GM23248 (cell line): ENCODE results near the gene WWC1. TPM values are rescaled to one million over a fixed set of nuclear protein-coding genes. Genes with fewer than 3 reads are reported as not detected.

Experiments used
- DNase-seq: peaks from one replicate; pipeline ENCODE4 v3.0.0-alpha.2; 2015
- H2AFZ ChIP-seq: fragments of 200-600 bp; sonication (generic); 2 replicates; pipeline ENCODE4 v1.6.1; 2016; ENCODE audit warnings: antibody characterized with exemption
- H3F3A ChIP-seq: fragments of 200-600 bp; sonication (generic); 2 replicates; pipeline ENCODE4 v1.6.1; 2016; ENCODE audit warnings: mild to moderate bottlenecking, antibody characterized with exemption, mixed run types; ENCODE audit not compliant: insufficient read depth
- H3K27ac ChIP-seq: fragments of 200-600 bp; sonication (generic); 2 replicates; pipeline ENCODE4 v1.5.1; 2016; ENCODE audit warnings: mild to moderate bottlenecking
- H3K27me3 ChIP-seq: fragments of 200-600 bp; sonication (generic); replicated peaks from 2 replicates; pipeline ENCODE4 v1.6.1; 2016; ENCODE audit warnings: mild to moderate bottlenecking; ENCODE audit not compliant: insufficient read depth
- H3K36me3 ChIP-seq: fragments of 200-600 bp; sonication (generic); 2 replicates; pipeline ENCODE4 v1.6.1; 2016; ENCODE audit warnings: low read depth, mild to moderate bottlenecking
- H3K4me1 ChIP-seq: fragments of 200-600 bp; sonication (generic); 2 replicates; pipeline ENCODE4 v1.6.1; 2016; ENCODE audit warnings: mild to moderate bottlenecking; ENCODE audit not compliant: insufficient read depth
- H3K4me2 ChIP-seq: fragments of 200-600 bp; sonication (generic); one replicate; pipeline ENCODE4 v1.6.1; 2016; ENCODE audit warnings: mild to moderate bottlenecking; ENCODE audit not compliant: unreplicated experiment
- H3K4me3 ChIP-seq: fragments of 200-600 bp; sonication (generic); 2 replicates; pipeline ENCODE4 v1.5.1; 2016; ENCODE audit warnings: mild to moderate bottlenecking
- H3K79me2 ChIP-seq: fragments of 200-600 bp; sonication (generic); 2 replicates; pipeline ENCODE4 v1.6.1; 2016; ENCODE audit warnings: mild to moderate bottlenecking; ENCODE audit not compliant: insufficient read depth
- H3K9ac ChIP-seq: fragments of 200-600 bp; sonication (generic); 2 replicates; pipeline ENCODE4 v1.6.1; 2016; ENCODE audit warnings: mild to moderate bottlenecking
- H3K9me2 ChIP-seq: fragments of 200-600 bp; sonication (generic); 2 replicates; pipeline ENCODE4 v1.6.1; 2016; ENCODE audit warnings: mixed run types, mild to moderate bottlenecking, moderate library complexity; ENCODE audit not compliant: insufficient read depth
- H3K9me3 ChIP-seq: fragments of 200-600 bp; sonication (generic); one replicate; pipeline ENCODE4 v1.6.1; 2017; ENCODE audit warnings: low read depth
- H4K20me1 ChIP-seq: fragments of 200-600 bp; sonication (generic); 2 replicates; pipeline ENCODE4 v1.6.0; 2016; ENCODE audit not compliant: insufficient read depth
- EZH2 ChIP-seq: fragments of 200-600 bp; sonication (generic); IDR thresholded peaks from 2 replicates; pipeline ENCODE4 v1.6.1; 2018; ENCODE audit warnings: antibody characterized with exemption, mild to moderate bottlenecking; ENCODE audit not compliant: insufficient read depth, poor library complexity, severe bottlenecking
- EZH2phosphoT487 ChIP-seq: fragments of 200-600 bp; sonication (generic); IDR thresholded peaks from 2 replicates; pipeline ENCODE4 v1.6.1; 2018; ENCODE audit warnings: antibody characterized with exemption, moderate library complexity, mild to moderate bottlenecking, low read depth; ENCODE audit not compliant: insufficient read depth
- WGBS, 2 experiments: methylation state at CpG; one replicate each; pipeline ENCODE4 v1.1.6; 2015 to 2017; ENCODE audit warnings: low lambda C conversion rate in 2 of 2, low coverage in 1 of 2; ENCODE audit errors: missing lambda C conversion rate in 2 of 2; 5-methylcytosine and 5-hydroxymethylcytosine counted together
- in situ Hi-C: fragments of 300-500 bp; cut with MboI; formaldehyde crosslinking; loops from 2 replicates; pipeline ENCODE4 v1.15.0; 2020
- polyA plus RNA-seq: library from polyadenylated mRNA; unstranded; fragments of >200 nt; fragmentation: Nextera tagmentation; extraction: Ambion mirVana; gene quantifications from 2 replicates; pipeline ENCODE4 v1.2.1, GENCODE V29; 2016
- total RNA-seq: library from RNA; depleted of rRNA; stranded (reverse); fragments of >200 nt; shearing (Covaris generic); gene quantifications from 2 replicates; pipeline ENCODE4 v1.2.3, GENCODE V29; 2014

WWC1 gene
- total and polyA plus RNA-seq, 2 experiments from 2014 or later = 1.8 to 7.1 TPM

DNA sequence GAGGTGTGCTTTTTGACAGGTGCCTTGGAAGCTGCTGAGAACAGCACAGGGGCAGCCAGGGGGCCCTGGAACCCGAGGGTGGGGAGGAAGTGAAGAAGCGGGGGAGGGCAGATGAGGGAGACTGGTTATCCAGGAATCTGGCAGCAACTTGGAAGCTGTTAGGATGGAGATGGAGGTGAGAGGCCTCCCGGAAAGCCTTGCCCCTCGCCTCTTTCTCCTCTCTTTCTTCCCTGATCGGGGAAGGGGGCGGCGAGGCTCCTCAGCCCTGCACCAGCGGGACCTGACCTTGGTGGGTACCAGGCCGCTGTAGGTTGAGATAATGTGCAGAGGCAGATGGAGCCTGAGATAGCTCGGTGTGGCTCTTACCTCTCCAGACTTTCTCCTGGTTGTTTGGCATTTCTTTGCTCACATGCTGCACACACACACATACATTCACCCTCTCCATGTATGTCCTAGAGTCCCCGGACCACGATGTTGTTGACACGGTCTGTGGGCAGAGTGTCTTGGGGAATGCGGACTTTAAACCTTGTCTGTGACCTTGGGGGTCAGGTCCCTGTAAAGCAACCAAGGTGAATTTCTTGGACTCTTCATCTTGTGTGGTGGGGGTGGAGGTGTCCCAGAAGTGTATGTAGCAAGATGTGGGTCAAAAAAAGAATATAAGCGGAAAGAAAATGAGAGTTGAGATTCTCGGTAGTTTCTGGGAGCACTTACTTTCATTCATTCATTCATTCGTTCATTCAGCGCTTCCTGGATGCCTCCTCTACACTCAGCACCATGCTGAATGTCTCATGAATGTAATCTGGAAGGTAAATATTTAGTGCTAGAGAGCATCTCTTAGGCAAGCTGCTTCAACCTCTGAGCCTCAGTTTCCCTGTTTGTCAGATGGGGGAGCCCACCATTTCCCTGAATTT lies 1.6 kb downstream of the WWC1 start:
- Histone ChIP-seq H3K4me2 (no peak overlapping the region), H3K27ac (no peak overlapping the region), H3K9ac (no peak overlapping the region), H2AFZ (no peak overlapping the region), H3K4me3 (peak overlapping the region; percentile 74), H3K9me3 (no peaks in the 10 kb centered on the region), H4K20me1 (no peaks in the 10 kb centered on the region), H3K9me2 (no peaks in the 10 kb centered on the region), H3K27me3 (no peaks in the 10 kb centered on the region), H3K36me3 (no peaks in the 10 kb centered on the region), H3F3A (no peaks in the 10 kb centered on the region), H3K79me2 (no peaks in the 10 kb centered on the region), H3K4me1 (no peaks in the 10 kb centered on the region; the same call in 1 of the 2 replicates)
- in situ Hi-C loops = no loop called here
- no peak for DNase-seq
- TF ChIP-seq EZH2 = no peak
- no peak for TF ChIP-seq EZH2phosphoT487
- 71% methylated on average over 17 to 18 of the region's 18 CpGs for WGBS, 2 experiments

DNA sequence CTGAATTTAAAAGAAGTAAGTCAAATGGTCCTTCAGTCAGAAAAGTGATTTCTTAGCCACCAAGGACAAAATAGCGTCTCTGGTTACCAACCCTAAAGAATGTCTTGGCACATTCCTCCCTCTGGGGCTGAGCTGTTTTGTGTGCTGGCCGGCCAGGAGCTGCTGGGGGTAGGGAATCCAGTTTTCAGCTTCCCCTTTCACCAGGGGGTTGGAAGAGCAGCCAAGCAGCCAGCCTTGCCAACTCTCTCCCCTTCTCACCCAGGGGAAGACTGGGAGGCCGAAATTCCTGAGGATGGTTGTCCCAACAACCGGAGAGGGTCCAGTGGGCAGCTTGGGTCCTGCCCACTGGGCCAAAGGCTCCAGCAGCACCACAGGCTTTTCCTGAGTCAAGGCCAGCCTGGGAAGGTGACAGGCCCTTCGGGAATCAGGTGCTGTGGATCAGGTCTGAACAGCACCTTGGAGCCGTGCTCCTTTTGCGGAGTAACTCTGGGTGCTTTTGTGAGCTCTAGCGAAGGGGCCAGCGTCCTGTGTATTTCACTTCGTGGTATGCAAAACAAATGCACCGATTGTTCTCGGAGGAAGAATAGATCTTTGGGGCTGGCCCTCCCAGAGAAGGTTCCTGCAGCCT lies 4.2 kb downstream of the WWC1 start:
- H3K9ac ChIP-seq = no peak overlapping the region
- H3K9me2 ChIP-seq = no peaks in the 10 kb centered on the region
- in situ Hi-C loops = no loop called here
- 82 to 83% methylated on average over 12 of the region's 12 CpGs for WGBS, 2 experiments
- peak; percentile 70 for DNase-seq
- no peak overlapping the region for H2AFZ ChIP-seq
- no peaks in the 10 kb centered on the region; the same call in 1 of the 2 replicates for H3K4me1 ChIP-seq
- no peak overlapping the region for H3K27ac ChIP-seq
- no peaks in the 10 kb centered on the region for H4K20me1 ChIP-seq
- no peaks in the 10 kb centered on the region for H3K79me2 ChIP-seq
- no peaks in the 10 kb centered on the region for H3F3A ChIP-seq
- H3K4me2 ChIP-seq = no peak overlapping the region
- H3K9me3 ChIP-seq = no peaks in the 10 kb centered on the region
- H3K27me3 ChIP-seq = no peaks in the 10 kb centered on the region
- no peaks in the 10 kb centered on the region for H3K36me3 ChIP-seq
- no peak overlapping the region for H3K4me3 ChIP-seq
- no peak for TF ChIP-seq EZH2phosphoT487
- no peak for TF ChIP-seq EZH2

DNA sequence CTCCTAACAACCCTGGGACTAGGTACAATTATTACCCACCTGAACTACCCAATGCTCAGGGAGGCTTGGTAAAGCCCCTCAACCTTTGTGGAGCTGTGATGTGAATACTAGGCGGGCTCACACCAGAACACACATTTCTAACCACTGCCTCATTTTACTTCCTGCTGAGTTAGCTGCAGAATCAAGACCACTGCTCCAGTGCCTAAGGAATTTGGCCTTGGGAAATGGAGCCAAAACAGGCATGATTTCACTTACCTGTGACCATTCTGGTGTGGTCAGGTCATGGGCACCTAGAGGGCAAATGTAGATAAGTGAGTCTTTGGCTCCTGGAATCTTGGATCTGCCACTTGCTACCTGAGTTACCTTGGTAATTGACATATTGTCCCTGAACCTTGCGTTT lies 5.2 kb downstream of the WWC1 start:
- in situ Hi-C loops = no loop called here
- no peaks in the 10 kb centered on the region for H4K20me1 ChIP-seq
- no peaks in the 10 kb centered on the region for H3F3A ChIP-seq
- TF ChIP-seq EZH2 = no peak
- no peak for TF ChIP-seq EZH2phosphoT487
- no peak overlapping the region for H3K4me3 ChIP-seq
- H3K4me1 ChIP-seq = peaks cover 2% of the 10 kb centered on the region
- no peak overlapping the region for H3K27ac ChIP-seq
- no peak overlapping the region for H3K9ac ChIP-seq
- no peaks in the 10 kb centered on the region for H3K9me3 ChIP-seq
- no peak overlapping the region for H3K4me2 ChIP-seq
- H3K27me3 ChIP-seq = no peaks in the 10 kb centered on the region
- H3K9me2 ChIP-seq = no peaks in the 10 kb centered on the region
- WGBS, 2 experiments = 98% methylated on average over 2 of the region's 2 CpGs
- H3K79me2 ChIP-seq = no peaks in the 10 kb centered on the region
- DNase-seq = no peak
- no peaks in the 10 kb centered on the region for H3K36me3 ChIP-seq
- H2AFZ ChIP-seq = no peak overlapping the region

DNA sequence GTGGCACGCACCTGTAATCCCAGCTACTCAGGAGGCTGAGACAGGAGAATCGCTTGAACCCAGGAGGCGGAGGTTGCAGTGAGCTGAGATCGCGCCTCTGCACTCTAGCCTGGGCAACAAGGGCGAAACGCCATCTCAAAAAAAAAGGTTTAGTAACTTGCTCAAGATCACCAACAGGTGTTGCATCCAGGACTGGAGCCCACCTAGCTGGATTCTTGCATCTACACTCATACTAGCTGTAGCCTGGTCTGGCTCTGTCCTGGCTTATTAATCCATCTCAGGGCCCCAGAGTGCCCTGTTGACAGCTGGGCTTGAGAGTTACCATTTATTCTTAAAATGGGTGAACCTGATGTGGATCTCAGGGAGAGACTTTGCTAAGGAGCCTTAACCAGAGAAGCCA lies 7.5 kb downstream of the WWC1 start:
- peaks cover 19% of the 10 kb centered on the region for H3K4me1 ChIP-seq
- TF ChIP-seq EZH2 (no peak), EZH2phosphoT487 (no peak)
- H3F3A ChIP-seq = no peaks in the 10 kb centered on the region
- no peaks in the 10 kb centered on the region for H4K20me1 ChIP-seq
- WGBS, 2 experiments = 95 to 97% methylated on average over 7 of the region's 7 CpGs
- H3K27ac ChIP-seq = no peak overlapping the region
- H3K4me2 ChIP-seq = no peak overlapping the region
- H3K36me3 ChIP-seq = no peaks in the 10 kb centered on the region
- H3K9me2 ChIP-seq = no peaks in the 10 kb centered on the region
- no peak for DNase-seq
- H3K9me3 ChIP-seq = no peaks in the 10 kb centered on the region
- no peaks in the 10 kb centered on the region for H3K27me3 ChIP-seq
- no peak overlapping the region for H2AFZ ChIP-seq
- H3K4me3 ChIP-seq = no peak overlapping the region
- no peaks in the 10 kb centered on the region for H3K79me2 ChIP-seq
- no peak overlapping the region for H3K9ac ChIP-seq
- in situ Hi-C loops = no loop called here
